IMR-90 (cell line): Measurements from ENCODE around the gene ALDH6A1. TPM values are rescaled to one million over a fixed set of nuclear protein-coding genes. Genes with fewer than 3 reads are reported as not detected.

Experiments used
- ATAC-seq: fragments of 200-7000 bp; cut with Tn5 transposase; 2 replicates; pipeline ENCODE4 v1.9.1; 2020; ENCODE audit warnings: low read depth, mild to moderate bottlenecking, moderate library complexity
- BruUV-seq: library from RNA; stranded (reverse); fragments of 400-500 nt; replicated peaks from 2 replicates; lab custom pipeline; 2021; lab: Mats Ljungman, UMichigan
- CTCF ChIA-PET: fragments of 300-600 bp; formaldehyde crosslinking; extraction: SDS; loops from one replicate; lab custom pipeline; 2021; ENCODE audit warnings: antibody characterized with exemption; lab: Yijun Ruan, JAX
- POLR2A ChIA-PET: fragments of 300-600 bp; sonication (Branson Sonifier 250); formaldehyde crosslinking; loops from one replicate; lab custom pipeline; 2022; ENCODE audit warnings: antibody characterized with exemption; ENCODE audit not compliant: unreplicated experiment; lab: Charles Lee
- DNase-seq: peaks from one replicate; pipeline ENCODE4 v3.0.0; 2013
- H2AFZ ChIP-seq: replicated peaks from 2 replicates; pipeline ENCODE3; 2013; ENCODE audit warnings: low read length, mild to moderate bottlenecking; ENCODE audit not compliant: poor library complexity
- H2AK5ac ChIP-seq: 2 replicates; pipeline ENCODE4 v1.6.1; 2013; ENCODE audit warnings: low read depth, low read length, inconsistent platforms
- H2AK9ac ChIP-seq: replicated peaks from 2 replicates; pipeline ENCODE3; 2013; ENCODE audit warnings: mild to moderate bottlenecking, low read depth, low read length, moderate library complexity; ENCODE audit not compliant: poor library complexity
- H2BK120ac ChIP-seq: 2 replicates; pipeline ENCODE4 v1.6.1; 2013; ENCODE audit warnings: low read depth, low read length, inconsistent platforms
- H2BK15ac ChIP-seq: 3 replicates; pipeline ENCODE4 v1.6.1; 2013; ENCODE audit warnings: low read depth, low read length, inconsistent platforms
- H2BK20ac ChIP-seq: 2 replicates; pipeline ENCODE4 v1.6.1; 2013; ENCODE audit warnings: low read depth, mild to moderate bottlenecking, inconsistent platforms, low read length, moderate library complexity
- H2BK5ac ChIP-seq: 2 replicates; pipeline ENCODE4 v1.6.1; 2013; ENCODE audit warnings: mild to moderate bottlenecking, low read depth, low read length, inconsistent platforms; ENCODE audit not compliant: poor library complexity, severe bottlenecking
- H3K14ac ChIP-seq: replicated peaks from 2 replicates; pipeline ENCODE4 v1.6.1; 2013; ENCODE audit warnings: low read depth, low read length, inconsistent platforms
- H3K18ac ChIP-seq: 2 replicates; pipeline ENCODE4 v1.6.1; 2013; ENCODE audit warnings: low read depth, low read length, control low read depth
- H3K23ac ChIP-seq: 2 replicates; pipeline ENCODE4 v1.6.1; 2013; ENCODE audit warnings: low read depth, low read length, inconsistent platforms
- H3K27ac ChIP-seq: 2 replicates; pipeline ENCODE4 v1.5.1; 2013; ENCODE audit warnings: mild to moderate bottlenecking, control low read depth, low read length; ENCODE audit not compliant: insufficient read depth
- H3K27me3 ChIP-seq: 2 replicates; pipeline ENCODE4 v1.6.1; 2013; ENCODE audit warnings: low read length; ENCODE audit not compliant: control insufficient read depth, insufficient read depth
- H3K36me3 ChIP-seq: 2 replicates; pipeline ENCODE4 v1.6.1; 2013; ENCODE audit warnings: low read length, mixed read lengths; ENCODE audit not compliant: control insufficient read depth, insufficient read depth
- H3K4ac ChIP-seq: 2 replicates; pipeline ENCODE4 v1.6.1; 2013; ENCODE audit warnings: low read depth, low read length, inconsistent platforms
- H3K4me1 ChIP-seq: 2 replicates; pipeline ENCODE4 v1.6.1; 2013; ENCODE audit warnings: low read length, mixed read lengths; ENCODE audit not compliant: control insufficient read depth, insufficient read depth
- H3K4me2 ChIP-seq: 2 replicates; pipeline ENCODE4 v1.6.1; 2013; ENCODE audit warnings: low read depth, mild to moderate bottlenecking, control low read depth, low read length, moderate library complexity
- H3K4me3 ChIP-seq: 2 replicates; pipeline ENCODE4 v1.5.1; 2013; ENCODE audit warnings: low read depth, mild to moderate bottlenecking, control low read depth, low read length, moderate library complexity; ENCODE audit not compliant: insufficient read depth
- H3K56ac ChIP-seq: 2 replicates; pipeline ENCODE4 v1.6.1; 2013; ENCODE audit warnings: low read length, inconsistent platforms; ENCODE audit not compliant: insufficient read depth; ENCODE audit errors: extremely low read depth
- H3K79me1 ChIP-seq, 2 experiments: 2 replicates each; pipeline ENCODE4 v1.6.1; 2013; ENCODE audit warnings: low read length in 2 of 2, inconsistent platforms in 1 of 2, low read depth in 1 of 2
- H3K9ac ChIP-seq: 2 replicates; pipeline ENCODE4 v1.6.1; 2013; ENCODE audit warnings: low read depth, low read length, control low read depth
- H3K9me1 ChIP-seq: 2 replicates; pipeline ENCODE4 v1.6.1; 2013; ENCODE audit warnings: low read length, inconsistent platforms; ENCODE audit not compliant: insufficient read depth
- H3K9me3 ChIP-seq: 2 replicates; pipeline ENCODE4 v1.6.1; 2013; ENCODE audit warnings: low read length; ENCODE audit not compliant: control insufficient read depth, insufficient read depth
- H4K20me1 ChIP-seq: 2 replicates; pipeline ENCODE4 v1.6.1; 2013; ENCODE audit warnings: low read length, inconsistent platforms; ENCODE audit not compliant: insufficient read depth
- H4K5ac ChIP-seq: 2 replicates; pipeline ENCODE4 v1.6.1; 2013; ENCODE audit warnings: mild to moderate bottlenecking, low read depth, low read length, control low read depth
- H4K8ac ChIP-seq, 2 experiments: 2 replicates each; pipeline ENCODE4 v1.6.1; 2013; ENCODE audit warnings: low read depth in 2 of 2, low read length in 2 of 2, control low read depth in 1 of 2, inconsistent platforms in 1 of 2
- H4K91ac ChIP-seq: 2 replicates; pipeline ENCODE4 v1.6.1; 2013; ENCODE audit warnings: low read depth, low read length, inconsistent platforms; ENCODE audit not compliant: insufficient read depth
- BHLHE40 ChIP-seq: fragments of 150-350 bp; IDR thresholded peaks from 2 replicates; pipeline ENCODE4 v1.6.1; 2016; ENCODE audit warnings: mild to moderate bottlenecking, low read depth, low read length
- CEBPB ChIP-seq: IDR thresholded peaks from 2 replicates; pipeline ENCODE4 v1.6.1; 2012; ENCODE audit warnings: low read depth, low read length, improper control_type of control experiment
- FOS ChIP-seq: fragments of 150-350 bp; IDR thresholded peaks from 2 replicates; pipeline ENCODE4 v1.6.1; 2016; ENCODE audit warnings: low read depth, low read length
- MAFK ChIP-seq: IDR thresholded peaks from 2 replicates; pipeline ENCODE4 v1.6.1; 2012; ENCODE audit warnings: low read depth, low read length, improper control_type of control experiment
- MAZ ChIP-seq: IDR thresholded peaks from 2 replicates; pipeline ENCODE4 v1.6.1; 2012; ENCODE audit warnings: low read depth, mild to moderate bottlenecking, low read length, improper control_type of control experiment, moderate library complexity, borderline replicate concordance
- MXI1 ChIP-seq: IDR thresholded peaks from 2 replicates; pipeline ENCODE4 v1.6.1; 2012; ENCODE audit warnings: low read depth, mild to moderate bottlenecking, low read length, moderate library complexity, borderline replicate concordance
- NFE2L2 ChIP-seq: fragments of 150-350 bp; IDR thresholded peaks from 2 replicates; pipeline ENCODE4 v1.6.1; 2016; ENCODE audit warnings: low read depth, mild to moderate bottlenecking, low read length
- POLR2A ChIP-seq: IDR thresholded peaks from 2 replicates; pipeline ENCODE4 v1.6.1; 2012; ENCODE audit warnings: mild to moderate bottlenecking, low read depth, low read length
- RAD21 ChIP-seq: IDR thresholded peaks from 2 replicates; pipeline ENCODE4 v1.6.1; 2012; ENCODE audit warnings: low read length, improper control_type of control experiment
- RCOR1 ChIP-seq: IDR thresholded peaks from 2 replicates; pipeline ENCODE4 v1.6.1; 2012; ENCODE audit warnings: mild to moderate bottlenecking, low read length, improper control_type of control experiment; ENCODE audit not compliant: insufficient replicate concordance
- RFX5 ChIP-seq: IDR thresholded peaks from 2 replicates; pipeline ENCODE4 v1.8.0; 2012; ENCODE audit warnings: low read depth, mild to moderate bottlenecking, low read length, moderate library complexity
- SMC3 ChIP-seq: fragments of 150-350 bp; IDR thresholded peaks from 2 replicates; pipeline ENCODE4 v1.6.1; 2016; ENCODE audit warnings: low read depth, mild to moderate bottlenecking, antibody characterized with exemption, low read length, moderate library complexity
- WGBS, 2 experiments: methylation state at CpG; one replicate each; pipeline versions ENCODE4 v1.1.5 to v1.1.7; 2013; ENCODE audit warnings: missing lambda C conversion rate in 2 of 2; ENCODE audit not compliant: insufficient read length in 1 of 2; ENCODE audit errors: extremely low coverage in 2 of 2; 5-methylcytosine and 5-hydroxymethylcytosine counted together
- dilution Hi-C: fragments of 300-500 bp; cut with HindIII; formaldehyde crosslinking; loops from one replicate; pipeline ENCODE4 v1.14.3; 2018; ENCODE audit warnings: low sequenced_read_pairs; ENCODE audit not compliant: unreplicated experiment
- in situ Hi-C: fragments of 300-500 bp; cut with MboI; formaldehyde crosslinking; loops from 3 replicates; pipeline ENCODE4 v1.14.3; 2019; ENCODE audit warnings: low sequenced_read_pairs, inconsistent platforms, mixed read lengths
- intact Hi-C: fragments of 100-400 bp; cut with micrococcal nuclease; formaldehyde crosslinking; loops from 2 replicates; pipeline ENCODE4 v1.10.0; 2022
- polyA plus RNA-seq, 3 experiments: library from polyadenylated mRNA; depleted of rRNA; stranded (reverse); fragments of >200 nt; gene quantifications; 2 replicates each; pipeline ENCODE4 v1.2.3, GENCODE V29; 2012; ENCODE audit warnings: low replicate concordance in 1 of 3
- total RNA-seq: library from RNA; depleted of rRNA; stranded (reverse); fragments of >200 nt; gene quantifications from 2 replicates; pipeline ENCODE4 v1.2.3, GENCODE V29; 2012
- TF ChIP-seq, protein P1 (sequence below): conservative IDR thresholded peaks from 2 replicates; pipeline ENCODE4 v1.5.1; 2012; ENCODE audit warnings: mild to moderate bottlenecking, low read depth, low read length, improper control_type of control experiment
- TF ChIP-seq, protein P2 (sequence below): fragments of 150-350 bp; IDR thresholded peaks from 2 replicates; pipeline ENCODE4 v1.6.1; 2017; ENCODE audit warnings: mild to moderate bottlenecking, antibody characterized with exemption, low read length, low read depth

Gene ALDH6A1
- total and polyA plus RNA-seq, 2 of the 4 experiments (the other 2 are of a cell fraction) = 6.0 to 15.1 TPM

DNA sequence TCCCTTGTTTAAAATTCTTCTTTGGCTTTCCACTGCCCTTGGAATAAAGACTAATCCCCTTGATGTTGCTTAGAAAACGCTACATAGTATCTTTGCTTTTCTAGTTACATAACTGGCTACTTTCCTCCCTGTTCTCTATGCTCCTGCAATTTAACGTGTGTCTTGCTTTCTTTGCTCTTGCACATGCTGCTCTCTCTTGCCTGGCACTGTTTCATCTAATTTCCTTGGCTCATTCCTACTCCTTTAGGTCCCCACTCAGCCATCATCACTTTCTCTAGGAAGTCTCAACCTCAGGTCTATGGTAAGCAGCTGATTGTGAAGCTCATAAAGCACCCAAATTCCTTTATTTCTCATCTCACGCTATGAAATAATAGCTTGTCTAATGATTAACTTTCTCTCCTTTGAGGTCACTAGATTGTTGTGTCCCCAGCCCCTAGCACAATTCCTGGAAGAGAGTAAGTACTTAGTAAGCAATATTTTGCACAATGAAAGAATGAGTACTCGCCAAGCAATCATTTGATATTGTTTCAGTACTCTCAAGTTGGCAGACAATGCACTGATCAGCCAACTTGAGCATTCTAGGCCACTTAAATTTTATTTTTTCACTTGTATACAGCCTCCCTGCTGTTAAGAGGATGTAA is 3.3 kb downstream of the ALDH6A1 start:
- Histone ChIP-seq H3K56ac (no peak overlapping the region), H2BK20ac (no peak overlapping the region), H3K14ac (no peak overlapping the region), H2AK5ac (no peak overlapping the region), H4K20me1 (no peaks in the 10 kb centered on the region), H4K5ac (no peak overlapping the region), H3K4me2 (no peak overlapping the region), H2BK120ac (no peak overlapping the region), H3K36me3 (no peaks in the 10 kb centered on the region), H3K18ac (no peak overlapping the region), H2AFZ (no peak overlapping the region), H3K4me3 (no peak overlapping the region), H4K8ac (no peak overlapping the region), H3K23ac (no peak overlapping the region), H3K9me1 (no peaks in the 10 kb centered on the region), H3K4me1 (peaks cover 2% of the 10 kb centered on the region), H3K79me1 (peaks cover 5 to 20% of the 10 kb centered on the region in 2 experiments; a peak in 3 of 4 replicates), H3K4ac (no peak overlapping the region), H3K27ac (no peak overlapping the region), H3K27me3 (no peaks in the 10 kb centered on the region), H2AK9ac (no peak overlapping the region), H4K91ac (no peak overlapping the region), H2BK5ac (no peak overlapping the region), H3K9ac (no peak overlapping the region), H3K9me3 (no peaks in the 10 kb centered on the region), H2BK15ac (no peak overlapping the region)
- ATAC-seq = no peak
- no TSS peak for BruUV-seq
- dilution Hi-C loops = no loop called here
- WGBS, 2 experiments = no CpG with 5 or more reads among the region's 4 CpGs
- ChIA-PET POLR2A (no interaction called here), CTCF (no interaction called here)
- in situ Hi-C loops = no loop called here
- TF ChIP-seq MAZ (no peak), RAD21 (no peak), CEBPB (no peak), FOS (no peak), RCOR1 (no peak), SMC3 (no peak), RFX5 (no peak), MAFK (no peak), MXI1 (no peak), NFE2L2 (no peak), BHLHE40 (no peak), POLR2A (no peak)
- TF ChIP-seq, protein P1, sequence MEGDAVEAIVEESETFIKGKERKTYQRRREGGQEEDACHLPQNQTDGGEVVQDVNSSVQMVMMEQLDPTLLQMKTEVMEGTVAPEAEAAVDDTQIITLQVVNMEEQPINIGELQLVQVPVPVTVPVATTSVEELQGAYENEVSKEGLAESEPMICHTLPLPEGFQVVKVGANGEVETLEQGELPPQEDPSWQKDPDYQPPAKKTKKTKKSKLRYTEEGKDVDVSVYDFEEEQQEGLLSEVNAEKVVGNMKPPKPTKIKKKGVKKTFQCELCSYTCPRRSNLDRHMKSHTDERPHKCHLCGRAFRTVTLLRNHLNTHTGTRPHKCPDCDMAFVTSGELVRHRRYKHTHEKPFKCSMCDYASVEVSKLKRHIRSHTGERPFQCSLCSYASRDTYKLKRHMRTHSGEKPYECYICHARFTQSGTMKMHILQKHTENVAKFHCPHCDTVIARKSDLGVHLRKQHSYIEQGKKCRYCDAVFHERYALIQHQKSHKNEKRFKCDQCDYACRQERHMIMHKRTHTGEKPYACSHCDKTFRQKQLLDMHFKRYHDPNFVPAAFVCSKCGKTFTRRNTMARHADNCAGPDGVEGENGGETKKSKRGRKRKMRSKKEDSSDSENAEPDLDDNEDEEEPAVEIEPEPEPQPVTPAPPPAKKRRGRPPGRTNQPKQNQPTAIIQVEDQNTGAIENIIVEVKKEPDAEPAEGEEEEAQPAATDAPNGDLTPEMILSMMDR = no peak
- TF ChIP-seq, protein P2, sequence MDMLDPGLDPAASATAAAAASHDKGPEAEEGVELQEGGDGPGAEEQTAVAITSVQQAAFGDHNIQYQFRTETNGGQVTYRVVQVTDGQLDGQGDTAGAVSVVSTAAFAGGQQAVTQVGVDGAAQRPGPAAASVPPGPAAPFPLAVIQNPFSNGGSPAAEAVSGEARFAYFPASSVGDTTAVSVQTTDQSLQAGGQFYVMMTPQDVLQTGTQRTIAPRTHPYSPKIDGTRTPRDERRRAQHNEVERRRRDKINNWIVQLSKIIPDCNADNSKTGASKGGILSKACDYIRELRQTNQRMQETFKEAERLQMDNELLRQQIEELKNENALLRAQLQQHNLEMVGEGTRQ = no peak
- DNase-seq = no peak
- intact Hi-C loops = no loop called here
